Right cardiac atrium (tissue), 5 donors: Measurements from ENCODE around the gene C12orf60. TPM values are rescaled to one million over a fixed set of nuclear protein-coding genes. Genes with fewer than 3 reads are reported as not detected.

ENCODE experiments used
- ATAC-seq, 2 donors: fragments of 200-7000 bp; cut with Tn5 transposase; one replicate each; pipeline versions ENCODE4 v1.8.0 to v1.9.1; 2020; ENCODE audit warnings: moderate library complexity in 2 of 2, mild to moderate bottlenecking in 1 of 2
- DNase-seq, 3 donors: peaks; one replicate each; pipeline ENCODE4 v3.0.0-alpha.2; 2020
- H3K27ac ChIP-seq: one replicate; pipeline ENCODE4 v1.5.1; 2013; ENCODE audit warnings: mild to moderate bottlenecking, low read length, control low read depth, moderate library complexity
- H3K27me3 ChIP-seq: one replicate; pipeline ENCODE4 v1.6.1; 2013; ENCODE audit not compliant: control insufficient read depth, insufficient read depth
- H3K4me1 ChIP-seq: one replicate; pipeline ENCODE4 v1.6.1; 2013; ENCODE audit warnings: low read length; ENCODE audit not compliant: control insufficient read depth, insufficient read depth
- H3K4me3 ChIP-seq: one replicate; pipeline ENCODE4 v1.5.1; 2013; ENCODE audit warnings: low read length, control low read depth
- H3K9me3 ChIP-seq: one replicate; pipeline ENCODE4 v1.6.1; 2013; ENCODE audit warnings: low read length; ENCODE audit not compliant: control insufficient read depth
- WGBS: extraction: QIAGEN DNeasy Blood & Tissue Kit; methylation state at CpG from one replicate; pipeline ENCODE4 v1.1.7; 2013; 5-methylcytosine and 5-hydroxymethylcytosine counted together
- intact Hi-C, 4 donors: fragments of 100-400 bp; cut with DNase I; formaldehyde crosslinking; loops; one replicate each; pipeline versions ENCODE4 v1.11.0 to v1.14.0; 2022 to 2023
- polyA plus RNA-seq: library from polyadenylated mRNA; stranded (reverse); fragments of 200-250 nt; gene quantifications from one replicate; pipeline ENCODE4 v1.2.3, GENCODE V29; 2013
- total RNA-seq, 4 donors: library from RNA; stranded (reverse); fragmentation: NEBNext Ultra II Directional; extraction: Animal tissue kit (Norgen Biotek cat#: 25700); gene quantifications; one replicate each; pipeline ENCODE4 v1.2.1, GENCODE V29; 2021
- donor health status: healthy with polysubstance abuse.
- donor health status: DM: no; HTN: yes; CAD: no.
- donor health status: DM: no; HTN: no; CAD: no.
- donor health status: DM: no; HTN: yes; CAD: no; lungs with severe emphysema.
- donor health status: DM: yes; HTN: yes; CAD: no.

The C12orf60 gene
- total and polyA plus RNA-seq, 5 donors: 1.4 to 3.8 (median 1.6) TPM

DNA sequence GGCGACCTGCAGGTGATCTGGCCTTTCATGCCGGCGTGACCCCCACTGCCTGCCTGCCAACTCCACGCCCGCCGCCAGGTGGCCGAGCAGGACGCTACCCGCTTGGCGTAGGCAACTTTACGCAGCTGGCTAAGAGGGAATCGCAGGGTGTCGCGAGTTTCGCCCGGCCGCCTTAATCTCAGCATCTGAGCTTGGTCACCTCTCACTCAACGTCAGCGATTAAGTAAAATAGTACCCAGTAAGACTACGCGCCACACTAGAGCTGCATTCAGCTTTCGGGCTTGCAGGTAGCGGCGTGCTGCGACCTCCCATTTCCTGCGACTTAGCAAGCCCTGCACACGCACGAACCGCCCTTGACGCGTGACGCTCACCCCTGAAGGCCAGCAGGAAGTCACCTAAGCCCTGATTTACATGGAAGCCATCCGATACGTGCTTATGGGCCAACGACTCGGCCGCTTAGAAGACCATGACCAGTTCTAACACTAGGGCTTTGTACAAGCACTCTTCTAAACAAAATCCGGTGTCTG, 33.4 kb upstream of the C12orf60 start:
- DNase-seq (peak; percentile 80 to 92 (median 92)), ATAC-seq (peak; percentile 63 to 71)
- Histone ChIP-seq H3K27ac (peak overlapping the region; percentile 92), H3K4me1 (no peaks in the 10 kb centered on the region), H3K27me3 (no peaks in the 10 kb centered on the region), H3K9me3 (no peaks in the 10 kb centered on the region), H3K4me3 (peak overlapping the region; percentile 86)
- under 1% methylated on average over 38 of the region's 38 CpGs for WGBS
- intact Hi-C loops: loop anchor here in 1 of 4 donors (10.0 kb wide), 1 partner anchor 75 kb away; the partner anchor contains the start of gene ART4

GRCh38 chr12:14770496-14771461, 32.7 kb upstream of the C12orf60 start:
- ATAC-seq (peak; percentile 80), DNase-seq (peak; percentile 89 to 95 (median 93))
- Histone ChIP-seq H3K27me3 (no peaks in the 10 kb centered on the region), H3K4me1 (no peaks in the 10 kb centered on the region), H3K27ac (peak overlapping the region; percentile 92), H3K4me3 (peak overlapping the region; percentile 86), H3K9me3 (no peaks in the 10 kb centered on the region)
- under 1% methylated on average over 56 of the region's 56 CpGs for WGBS
- intact Hi-C loops: loop anchor here in 1 of 4 donors (10.0 kb wide), 1 partner anchor 74 kb away; the partner anchor contains the start of gene ART4

DNA sequence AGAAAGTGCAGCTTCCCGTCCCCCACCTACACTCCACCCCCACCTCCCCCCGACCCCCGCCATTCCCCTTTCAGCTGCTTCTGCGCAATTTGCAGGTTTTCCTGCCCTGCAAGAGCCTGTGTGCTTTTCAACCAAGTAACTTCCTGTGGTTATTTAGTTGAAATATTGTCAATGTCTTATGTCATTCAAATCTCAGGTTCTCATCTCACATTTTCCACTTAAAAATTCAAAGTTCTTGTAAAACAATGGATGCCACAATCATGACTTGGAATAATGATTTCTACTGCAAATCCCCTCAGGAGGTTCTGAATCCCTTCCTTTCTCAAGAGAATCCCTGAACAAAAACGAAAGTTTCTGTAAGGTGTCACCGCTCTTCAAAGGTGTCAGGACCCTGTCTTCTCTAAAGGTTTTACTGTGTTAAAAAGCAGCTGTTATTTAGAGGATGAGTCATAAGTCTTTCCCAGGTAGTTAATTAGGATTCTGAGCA, 31.8 kb upstream of the C12orf60 start:
- WGBS: 34% methylated on average over 6 of the region's 6 CpGs
- H3K4me1 ChIP-seq: no peaks in the 10 kb centered on the region
- intact Hi-C loops: loop anchor here in 1 of 4 donors (10.0 kb wide), 1 partner anchor 73 kb away; the partner anchor contains the start of gene ART4
- no peak for DNase-seq
- no peaks in the 10 kb centered on the region for H3K9me3 ChIP-seq
- H3K27me3 ChIP-seq: no peaks in the 10 kb centered on the region
- ATAC-seq: no peak
- no peak overlapping the region for H3K4me3 ChIP-seq
- H3K27ac ChIP-seq: no peak overlapping the region

GRCh38 chr12:14772946-14773345, 30.5 kb upstream of the C12orf60 start:
- no peak overlapping the region for H3K27ac ChIP-seq
- no peaks in the 10 kb centered on the region for H3K4me1 ChIP-seq
- ATAC-seq: no peak
- no peaks in the 10 kb centered on the region for H3K9me3 ChIP-seq
- DNase-seq: no peak
- no peaks in the 10 kb centered on the region for H3K27me3 ChIP-seq
- 91% methylated on average over 5 of the region's 5 CpGs for WGBS
- no peak overlapping the region for H3K4me3 ChIP-seq
- intact Hi-C loops: loop anchor here in 1 of 4 donors (10.0 kb wide), 1 partner anchor 72 kb away; the partner anchor contains the start of gene ART4

DNA sequence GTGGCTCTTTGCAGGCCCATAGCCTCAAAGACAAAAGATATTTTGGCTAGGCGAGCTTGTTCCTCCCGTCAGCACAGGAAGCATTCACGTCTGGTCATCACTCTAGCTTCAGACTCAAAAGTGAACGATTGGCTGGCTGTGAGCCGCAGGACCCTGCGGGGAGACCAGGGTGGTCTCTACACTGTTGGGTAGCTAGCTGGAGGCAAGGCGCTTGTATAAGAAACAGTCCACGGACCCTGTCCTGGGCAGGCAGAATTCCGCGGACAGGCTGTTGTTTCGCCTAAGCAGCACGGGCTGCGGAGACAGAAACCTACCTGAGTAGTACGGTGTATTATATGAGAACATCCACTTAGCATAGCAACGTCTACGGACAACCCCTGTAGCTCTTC, 29.8 kb upstream of the C12orf60 start:
- ATAC-seq (peak in 1 of 2 donors; percentile 0), DNase-seq (peak; percentile 28 to 69 (median 55))
- H3K9me3 ChIP-seq: no peaks in the 10 kb centered on the region
- intact Hi-C loops: loop anchor here in 1 of 4 donors (10.0 kb wide), 1 partner anchor 71 kb away; the partner anchor contains the start of gene ART4
- H3K4me3 ChIP-seq: peak overlapping the region; percentile 57
- WGBS: 16% methylated on average over 16 of the region's 16 CpGs
- H3K27me3 ChIP-seq: no peaks in the 10 kb centered on the region
- no peaks in the 10 kb centered on the region for H3K4me1 ChIP-seq
- H3K27ac ChIP-seq: peak overlapping the region; percentile 84

- DNase-seq (peak; percentile 95 to 98 (median 97)), ATAC-seq (peak; percentile 90 to 91)
- Histone ChIP-seq H3K27me3 (no peaks in the 10 kb centered on the region), H3K4me3 (peak overlapping the region; percentile 57), H3K9me3 (no peaks in the 10 kb centered on the region), H3K4me1 (no peaks in the 10 kb centered on the region), H3K27ac (peak overlapping the region; percentile 84)
- intact Hi-C loops: loop anchor here in 1 of 4 donors (10.0 kb wide), 1 partner anchor 71 kb away; the partner anchor contains the start of gene ART4
- under 1% methylated on average over 67 of the region's 67 CpGs for WGBS
Measured at GRCh38 chr12:14774074-14774905, 29.2 kb upstream of the C12orf60 start.

DNA sequence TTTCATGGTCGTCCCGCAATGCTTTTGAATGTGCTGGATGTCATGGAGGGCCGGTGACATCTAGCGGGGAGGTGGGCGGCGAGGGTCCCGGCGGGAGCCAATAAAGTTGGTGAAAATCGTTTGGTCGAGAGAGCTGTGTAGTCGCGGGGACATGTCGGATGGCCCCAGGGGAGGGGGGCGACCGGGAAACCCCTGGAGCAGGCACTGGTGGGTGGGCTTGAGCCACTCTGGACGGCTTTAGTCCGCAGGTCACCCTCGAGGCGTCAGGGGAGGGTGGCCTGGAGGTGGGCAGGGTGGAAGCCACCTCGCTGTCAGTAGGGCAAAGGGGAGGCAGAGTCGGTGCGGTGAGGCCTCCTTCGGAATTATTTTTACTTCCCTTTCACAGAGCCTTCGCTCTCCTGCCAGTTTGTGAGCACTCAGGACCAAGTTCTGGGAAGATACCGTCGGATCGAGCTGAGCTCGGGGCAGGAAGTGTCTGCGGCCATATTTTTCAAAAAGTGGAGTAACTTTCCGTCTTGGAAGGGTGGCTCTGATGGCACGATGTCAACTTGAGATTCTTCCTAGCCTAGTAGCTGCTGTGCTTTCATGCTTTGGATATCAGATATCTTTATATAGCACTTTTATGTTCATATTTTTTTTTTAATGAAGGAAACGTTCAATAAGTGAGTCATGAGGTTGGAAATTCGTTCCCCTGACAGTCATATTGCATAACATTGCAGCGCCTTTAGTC, 28.4 kb upstream of the C12orf60 start:
- DNase-seq (peak; percentile 55 to 80 (median 78)), ATAC-seq (peak; percentile 47 to 50)
- no peaks in the 10 kb centered on the region for H3K9me3 ChIP-seq
- H3K4me3 ChIP-seq: peak overlapping the region; percentile 57
- peak overlapping the region; percentile 84 for H3K27ac ChIP-seq
- intact Hi-C loops: loop anchor here in 1 of 4 donors (10.0 kb wide), 1 partner anchor 70 kb away; the partner anchor contains the start of gene ART4
- H3K4me1 ChIP-seq: no peaks in the 10 kb centered on the region
- WGBS: 5% methylated on average over 34 of the region's 34 CpGs
- H3K27me3 ChIP-seq: no peaks in the 10 kb centered on the region

DNA sequence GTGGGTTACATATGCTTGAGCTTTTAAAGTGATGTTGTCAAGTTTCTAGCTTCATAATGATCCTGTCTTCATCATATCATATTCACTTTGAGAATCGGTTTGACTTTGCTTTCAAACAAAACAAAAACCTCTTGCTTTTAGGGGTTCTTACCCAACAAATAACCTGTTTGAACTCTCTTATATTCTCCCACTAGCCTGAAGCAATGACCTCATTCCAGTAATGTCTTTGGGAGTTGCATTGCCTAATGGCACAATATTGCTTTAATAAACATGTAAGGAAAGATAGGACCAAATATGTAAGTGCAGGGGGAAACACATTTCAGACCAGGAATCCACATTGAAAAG, 27.9 kb upstream of the C12orf60 start:
- no peaks in the 10 kb centered on the region for H3K9me3 ChIP-seq
- no peak for ATAC-seq
- WGBS: 37% methylated on average over 1 of the region's 1 CpG
- no peaks in the 10 kb centered on the region for H3K4me1 ChIP-seq
- intact Hi-C loops: loop anchor here in 1 of 4 donors (10.0 kb wide), 1 partner anchor 69 kb away; the partner anchor contains the start of gene ART4
- no peak overlapping the region for H3K27ac ChIP-seq
- H3K4me3 ChIP-seq: peak overlapping the region; percentile 57
- H3K27me3 ChIP-seq: no peaks in the 10 kb centered on the region
- no peak for DNase-seq

GRCh38 chr12:14776236-14776961, 27.1 kb upstream of the C12orf60 start:
- DNase-seq: no peak

More at GRCh38 chr12:14776236-14776961, 27.1 kb upstream of the C12orf60 start:
- no peaks in the 10 kb centered on the region for H3K9me3 ChIP-seq
- H3K4me1 ChIP-seq: no peaks in the 10 kb centered on the region
- H3K27me3 ChIP-seq: no peaks in the 10 kb centered on the region
- 67% methylated on average over 5 of the region's 5 CpGs for WGBS
- ATAC-seq: no peak
- intact Hi-C loops: loop anchor here in 1 of 4 donors (10.0 kb wide), 1 partner anchor 68 kb away; the partner anchor contains the start of gene ART4
- peak overlapping the region; percentile 57 for H3K4me3 ChIP-seq
- peak overlapping the region; percentile 65 for H3K27ac ChIP-seq
